ENCODE data around the gene HOXB3.
"Not testable (repeated sequence)": the region's sequence is repeated elsewhere in the genome, so short reads cannot be mapped to it uniquely, and the experiment has no call there.

HOXB3 gene

DNA sequence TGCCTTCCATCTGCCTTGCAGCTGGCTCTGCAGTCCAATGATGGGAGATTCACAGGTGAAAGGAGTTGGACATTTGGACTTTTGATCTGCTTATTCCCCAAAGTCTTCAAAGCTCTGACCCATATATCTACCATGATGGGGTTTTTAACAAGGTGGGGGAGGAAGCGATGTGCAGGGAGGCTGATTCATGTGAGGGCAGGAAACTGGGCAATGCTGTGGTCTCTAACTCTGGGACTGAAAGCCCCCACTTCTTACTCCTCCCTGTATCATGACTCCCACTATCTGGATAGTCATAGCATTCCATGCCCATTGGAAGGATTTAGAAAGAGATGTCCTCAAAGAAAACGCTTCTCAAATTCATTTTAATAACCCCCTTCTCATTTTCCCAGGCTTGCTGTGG is 75.6 kb downstream of the HOXB3 start:
- H3K36me3 Mint-ChIP-seq = no peaks in the 10 kb centered on the region
- peaks cover 25% of the 10 kb centered on the region for H3K27me3 Mint-ChIP-seq
- H3K27ac Mint-ChIP-seq = no peak overlapping the region
- no peak for ATAC-seq (ENCODE audit: low read depth)
- H3K4me3 Mint-ChIP-seq = no peak overlapping the region
- no peak for DNase-seq (ENCODE audit: low spot score in 2 of 2)
- H3K4me1 Mint-ChIP-seq = peaks cover 5% of the 10 kb centered on the region
- H3K9me3 Mint-ChIP-seq = no peaks in the 10 kb centered on the region

DNA sequence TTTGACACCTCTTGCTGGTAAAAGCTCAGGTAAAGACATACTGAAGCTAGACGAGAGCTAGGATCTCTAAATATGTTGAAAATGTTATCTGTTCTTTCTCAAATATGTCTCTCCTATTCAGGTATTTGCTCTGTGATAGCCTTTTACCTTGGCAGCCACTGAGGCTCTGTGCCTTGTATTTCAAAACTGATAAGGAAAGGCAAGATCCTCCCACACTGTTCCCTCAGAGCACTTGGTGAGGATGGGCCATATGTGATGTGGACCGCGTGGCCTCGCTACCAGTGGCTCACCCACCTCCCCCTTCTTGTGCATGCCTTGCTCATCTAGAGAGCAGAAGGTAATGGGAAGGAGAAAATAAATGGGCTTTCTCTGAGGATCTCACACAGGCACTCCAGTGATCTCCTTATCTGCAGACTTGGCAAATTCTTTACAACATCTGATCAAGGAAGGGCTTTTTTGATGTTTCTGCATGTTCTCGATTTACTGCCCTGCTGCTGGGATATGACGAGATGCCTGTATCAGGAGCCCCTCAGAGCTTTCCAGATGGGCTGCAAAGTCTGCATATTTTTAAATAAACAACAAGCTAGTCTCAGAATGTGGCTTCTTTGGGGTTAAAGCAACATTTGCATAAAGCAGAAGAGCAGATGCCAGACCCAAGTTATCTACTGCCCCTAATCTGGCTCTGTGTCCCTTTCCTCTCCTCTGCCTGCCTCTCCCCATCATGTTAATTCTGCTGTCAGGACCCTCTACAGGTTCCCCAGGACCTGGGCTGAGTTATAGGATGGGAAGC is 76.2 kb downstream of the HOXB3 start:
- ATAC-seq (ENCODE audit: low read depth) (no peak), DNase-seq (ENCODE audit: low spot score in 2 of 2) (no peak)
- Mint-ChIP-seq H3K36me3 (no peaks in the 10 kb centered on the region), H3K9me3 (no peaks in the 10 kb centered on the region), H3K27me3 (peaks cover 27% of the 10 kb centered on the region), H3K27ac (no peak overlapping the region), H3K4me3 (no peak overlapping the region), H3K4me1 (peaks cover 5% of the 10 kb centered on the region)

GRCh38 chr17:48513097-48513496 is 76.9 kb downstream of the HOXB3 start:
- Mint-ChIP-seq H3K27me3 (peaks cover 31% of the 10 kb centered on the region), H3K27ac (no peak overlapping the region), H3K36me3 (no peaks in the 10 kb centered on the region), H3K4me3 (no peak overlapping the region), H3K4me1 (peaks cover 5% of the 10 kb centered on the region), H3K9me3 (no peaks in the 10 kb centered on the region)
- ATAC-seq (ENCODE audit: low read depth) (no peak), DNase-seq (ENCODE audit: low spot score in 2 of 2) (no peak)

DNA sequence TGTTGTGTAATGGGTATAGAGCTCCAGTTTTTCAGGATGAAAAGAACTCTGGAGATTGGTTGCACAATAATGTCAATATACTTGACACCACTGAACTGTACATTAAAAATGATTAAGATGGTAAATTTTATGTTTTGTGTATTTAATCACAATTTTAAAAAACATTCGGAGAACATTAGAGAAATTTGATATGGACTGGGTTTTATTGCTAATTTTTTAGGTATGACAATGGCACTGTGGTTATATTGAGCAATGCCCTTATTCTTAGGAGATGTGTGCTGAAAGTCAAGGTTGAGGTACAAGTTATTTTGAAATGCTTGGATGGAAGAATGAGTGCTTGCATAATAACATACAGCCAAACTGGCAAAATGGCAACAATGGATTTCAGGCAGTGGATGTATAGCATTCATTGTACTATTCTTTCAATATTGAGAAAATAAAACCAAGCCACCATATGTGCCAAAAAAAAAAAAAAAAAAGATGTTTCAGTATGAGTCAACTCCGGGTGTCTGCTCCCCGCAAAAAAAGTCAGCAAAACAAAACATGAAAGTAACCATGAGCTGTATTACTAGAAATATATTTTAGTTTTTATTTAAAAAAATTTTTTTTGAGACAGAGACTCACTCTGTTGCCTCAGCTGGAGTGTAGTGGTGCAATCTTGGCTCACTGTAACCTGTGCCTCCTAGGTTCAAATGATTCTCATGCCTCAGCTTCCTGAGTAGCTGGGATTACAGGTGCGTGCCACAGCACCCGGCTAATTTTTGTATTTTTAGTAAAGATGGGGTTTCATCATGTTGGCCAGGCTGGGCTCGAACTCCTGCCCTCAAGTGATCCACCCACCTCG is 79.1 kb downstream of the HOXB3 start:
- DNase-seq (ENCODE audit: low spot score in 2 of 2) = no peak
- Mint-ChIP-seq H3K27ac (no peak overlapping the region), H3K9me3 (no peaks in the 10 kb centered on the region)

DNA sequence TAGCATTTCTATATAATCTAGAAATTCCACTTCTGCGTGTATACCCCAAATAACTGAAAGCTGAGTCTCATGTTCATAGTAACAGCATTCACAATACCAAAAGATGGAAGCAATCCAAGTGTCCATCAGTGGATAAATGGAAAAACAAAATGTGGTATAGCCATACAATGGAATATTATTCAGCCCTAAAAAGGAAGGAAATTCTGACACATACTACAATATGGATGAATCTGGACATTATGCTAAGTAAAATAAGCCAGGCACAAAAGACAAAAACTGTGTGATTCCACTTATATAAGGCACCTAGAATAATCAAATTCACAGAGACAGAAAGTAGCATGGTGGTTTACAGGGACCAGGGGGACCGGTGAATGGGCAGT is 79.7 kb downstream of the HOXB3 start:
- no peaks in the 10 kb centered on the region for H3K4me1 Mint-ChIP-seq
- no peak for ATAC-seq (ENCODE audit: low read depth)
- no peaks in the 10 kb centered on the region for H3K9me3 Mint-ChIP-seq
- H3K27me3 Mint-ChIP-seq = peaks cover 25% of the 10 kb centered on the region
- DNase-seq (ENCODE audit: low spot score in 2 of 2) = no peak
- H3K36me3 Mint-ChIP-seq = no peaks in the 10 kb centered on the region
- H3K27ac Mint-ChIP-seq = no peak overlapping the region
- no peak overlapping the region for H3K4me3 Mint-ChIP-seq

More for the DNA sequence above, 79.1 kb downstream of the HOXB3 start:
- Mint-ChIP-seq H3K4me3 (no peak overlapping the region), H3K36me3 (no peaks in the 10 kb centered on the region), H3K27me3 (peaks cover 27% of the 10 kb centered on the region), H3K4me1 (no peaks in the 10 kb centered on the region)
- no peak for ATAC-seq (ENCODE audit: low read depth)

DNA sequence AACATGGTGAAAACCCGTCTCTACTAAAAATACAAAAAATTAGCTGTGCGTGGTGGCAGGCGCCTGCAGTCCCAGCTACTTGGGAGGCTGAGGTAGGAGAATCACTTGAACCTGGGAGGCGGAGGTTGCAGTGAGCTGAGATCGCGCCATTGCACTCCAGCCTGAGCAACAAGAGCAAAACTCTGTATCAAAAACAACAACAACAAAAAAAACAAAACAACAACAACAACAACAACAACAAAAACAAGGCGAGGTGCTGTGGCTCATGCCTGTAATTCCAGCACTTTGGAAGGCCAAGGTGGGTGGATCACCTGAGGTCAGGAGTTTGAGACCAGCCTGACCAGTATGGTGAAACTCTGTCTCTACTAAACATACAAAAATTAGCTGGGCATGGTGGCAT is 80.3 kb downstream of the HOXB3 start:
- H3K27ac Mint-ChIP-seq; H3K9me3 Mint-ChIP-seq; ATAC-seq (ENCODE audit: low read depth); DNase-seq (ENCODE audit: low spot score in 2 of 2); H3K36me3 Mint-ChIP-seq; H3K4me3 Mint-ChIP-seq; H3K4me1 Mint-ChIP-seq: not testable (repeated sequence)
- peaks cover 24% of the 10 kb centered on the region for H3K27me3 Mint-ChIP-seq

DNA sequence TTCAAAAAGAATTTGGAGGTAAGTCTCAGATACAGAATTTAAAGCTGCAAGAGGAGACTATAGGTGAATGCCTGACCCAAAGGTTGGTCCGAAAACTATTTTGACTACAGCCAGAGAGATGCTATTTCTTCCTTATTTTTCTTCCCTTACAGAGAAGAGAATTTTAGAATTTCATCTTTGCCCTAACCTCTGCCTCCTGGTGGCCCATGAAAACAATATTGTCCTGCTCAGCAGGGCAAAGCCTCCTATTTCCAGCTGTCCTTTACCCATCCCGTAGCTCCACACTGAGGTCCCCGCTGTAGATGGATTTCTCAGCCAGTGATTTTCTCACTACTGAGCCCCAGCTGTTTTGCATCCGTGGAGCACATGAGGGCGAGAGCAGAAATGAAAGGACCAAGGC is 83.8 kb downstream of the HOXB3 start:
- Mint-ChIP-seq H3K9me3 (no peaks in the 10 kb centered on the region), H3K36me3 (no peaks in the 10 kb centered on the region), H3K27ac (no peak overlapping the region), H3K27me3 (peaks cover 21% of the 10 kb centered on the region), H3K4me3 (no peak overlapping the region), H3K4me1 (no peaks in the 10 kb centered on the region)
- DNase-seq (ENCODE audit: low spot score in 2 of 2) = no peak
- ATAC-seq (ENCODE audit: low read depth) = no peak

- Mint-ChIP-seq H3K9me3 (no peaks in the 10 kb centered on the region), H3K27ac (no peak overlapping the region), H3K4me1 (no peaks in the 10 kb centered on the region), H3K4me3 (no peak overlapping the region), H3K27me3 (peaks cover 20% of the 10 kb centered on the region), H3K36me3 (no peaks in the 10 kb centered on the region)
- no peak for ATAC-seq (ENCODE audit: low read depth)
- DNase-seq (ENCODE audit: low spot score in 2 of 2) = no peak
Observed at GRCh38 chr17:48505788-48506187, 84.3 kb downstream of the HOXB3 start.

GRCh38 chr17:48504953-48505352 is 85.1 kb downstream of the HOXB3 start:
- no peaks in the 10 kb centered on the region for H3K4me1 Mint-ChIP-seq
- no peak overlapping the region for H3K27ac Mint-ChIP-seq
- DNase-seq (ENCODE audit: low spot score in 2 of 2) (no peak), ATAC-seq (ENCODE audit: low read depth) (no peak)
- no peaks in the 10 kb centered on the region for H3K9me3 Mint-ChIP-seq
- H3K27me3 Mint-ChIP-seq = peaks cover 15% of the 10 kb centered on the region
- H3K36me3 Mint-ChIP-seq = no peaks in the 10 kb centered on the region
- no peak overlapping the region for H3K4me3 Mint-ChIP-seq

DNA sequence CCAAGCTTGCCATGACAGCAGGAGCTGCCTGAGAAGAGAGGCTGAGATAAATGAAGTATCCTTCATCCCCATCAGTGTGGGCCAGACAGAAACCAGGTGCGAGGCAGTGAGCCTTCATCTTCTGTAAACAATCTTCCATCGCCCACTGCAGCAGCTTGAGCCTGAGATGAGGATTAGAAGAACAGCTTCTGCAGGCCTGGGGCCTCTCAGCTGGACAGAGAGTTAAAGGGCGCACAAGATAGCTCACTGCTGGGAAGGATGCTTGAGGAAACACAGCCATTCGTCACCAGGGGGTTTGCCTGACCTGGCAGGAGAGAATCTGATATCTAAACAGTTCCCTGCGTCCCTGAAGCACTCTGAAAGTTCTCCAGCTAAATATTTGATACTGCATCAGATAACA is 86.3 kb downstream of the HOXB3 start:
- Mint-ChIP-seq H3K27me3 (peaks cover 12% of the 10 kb centered on the region), H3K4me1 (no peaks in the 10 kb centered on the region), H3K4me3 (no peak overlapping the region), H3K27ac (no peak overlapping the region), H3K9me3 (no peaks in the 10 kb centered on the region), H3K36me3 (no peaks in the 10 kb centered on the region)
- no peak for DNase-seq (ENCODE audit: low spot score in 2 of 2)
- no peak for ATAC-seq (ENCODE audit: low read depth)

- no peak overlapping the region for H3K4me3 Mint-ChIP-seq
- no peak for ATAC-seq (ENCODE audit: low read depth)
- H3K36me3 Mint-ChIP-seq = no peaks in the 10 kb centered on the region
- no peak for DNase-seq (ENCODE audit: low spot score in 2 of 2)
- H3K27me3 Mint-ChIP-seq = peaks cover 11% of the 10 kb centered on the region
- no peaks in the 10 kb centered on the region for H3K4me1 Mint-ChIP-seq
- H3K9me3 Mint-ChIP-seq = no peaks in the 10 kb centered on the region
- no peak overlapping the region for H3K27ac Mint-ChIP-seq
Observed at GRCh38 chr17:48502901-48503300, 87.1 kb downstream of the HOXB3 start.

DNA sequence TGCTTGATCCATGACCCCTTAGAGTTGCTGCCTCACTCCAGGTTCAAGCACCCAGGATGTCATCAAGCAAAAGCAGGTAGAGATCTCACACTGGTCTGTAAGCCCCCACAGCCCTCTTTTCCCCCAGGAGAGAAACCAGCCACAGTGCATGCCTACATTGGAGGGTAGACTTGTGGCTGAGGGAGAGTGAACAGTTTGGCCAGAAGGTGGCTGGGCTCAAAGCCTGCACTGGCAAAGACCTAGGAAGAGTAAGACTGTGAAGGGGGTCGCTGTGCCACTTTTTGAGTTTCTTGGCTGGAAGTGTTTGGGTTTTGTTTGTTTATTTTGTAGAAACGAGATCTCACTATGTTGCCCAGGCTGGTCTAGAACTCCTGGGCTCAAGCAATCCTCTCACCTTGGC is 87.7 kb downstream of the HOXB3 start:
- Mint-ChIP-seq H3K27ac (no peak overlapping the region), H3K4me3 (no peak overlapping the region), H3K9me3 (no peaks in the 10 kb centered on the region), H3K27me3 (peaks cover 13% of the 10 kb centered on the region), H3K36me3 (no peaks in the 10 kb centered on the region), H3K4me1 (no peaks in the 10 kb centered on the region)
- DNase-seq (ENCODE audit: low spot score in 2 of 2) (no peak), ATAC-seq (ENCODE audit: low read depth) (no peak)

GRCh38 chr17:48500435-48501426 is 89.3 kb downstream of the HOXB3 start:
- Mint-ChIP-seq H3K27ac (no peak overlapping the region), H3K4me1 (no peaks in the 10 kb centered on the region), H3K27me3 (peaks cover 16% of the 10 kb centered on the region), H3K9me3 (no peaks in the 10 kb centered on the region), H3K36me3 (no peaks in the 10 kb centered on the region), H3K4me3 (no peak overlapping the region)
- no peak for ATAC-seq (ENCODE audit: low read depth)
- no peak for DNase-seq (ENCODE audit: low spot score in 2 of 2)

Data from memory B cell (primary cell).